Measurements from ENCODE around the gene NSMCE1. TPM values are rescaled to one million over a fixed set of nuclear protein-coding genes. Genes with fewer than 3 reads are reported as not detected.

Gene NSMCE1
- total and polyA plus RNA-seq, 2 donors (not counting 1 experiment from before 2014, with no cell fraction given), result 48.8 to 142 TPM

DNA sequence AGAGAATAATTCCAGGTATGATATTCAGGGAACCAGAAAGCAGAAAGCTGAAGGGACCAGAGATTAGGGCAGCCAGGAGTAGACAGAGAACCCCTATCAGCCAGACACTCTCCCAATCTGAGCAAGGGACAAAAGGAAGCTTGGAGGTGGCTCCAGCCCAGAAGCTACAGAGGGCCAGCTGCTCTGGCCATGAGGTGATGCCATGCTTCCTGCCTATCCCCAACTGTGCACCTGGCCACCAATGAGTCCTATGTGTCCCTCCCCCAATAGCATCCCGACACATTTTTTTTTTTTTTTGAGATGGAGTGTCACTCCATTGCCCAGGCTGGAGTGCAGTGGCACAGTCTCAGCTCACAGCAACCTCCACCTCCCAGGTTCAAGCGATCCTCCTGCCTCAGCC is 30.0 kb downstream of the NSMCE1 start:
- H3K9me3 ChIP-seq (ENCODE audit: control insufficient read depth, insufficient read depth, low read depth, low read length), result no peaks in the 10 kb centered on the region
- H4K20me1 ChIP-seq (ENCODE audit: control insufficient read depth, extremely low read depth, insufficient read depth, low read length), result no peaks in the 10 kb centered on the region
- H3K36me3 ChIP-seq (ENCODE audit: control insufficient read depth, insufficient read depth, low read length), result no peaks in the 10 kb centered on the region
- H3K9ac ChIP-seq (ENCODE audit: insufficient read depth, low read length), result no peak overlapping the region
- no peak overlapping the region for H3K4me3 ChIP-seq (replicated peaks in 1 of 4; ENCODE audit: control extremely low read depth in 1 of 4, insufficient read depth in 1 of 4, low read depth in 3 of 4, low read length in 4 of 4)
- no peak overlapping the region for H3K27ac ChIP-seq (ENCODE audit: insufficient read depth, low read length)
- H2AFZ ChIP-seq (ENCODE audit: low read length), result no peak overlapping the region
- peaks cover 39% of the 10 kb centered on the region for H3K4me1 ChIP-seq (ENCODE audit: control insufficient read depth, extremely low read depth, insufficient read depth, low read length)
- H3K79me2 ChIP-seq (ENCODE audit: control insufficient read depth, insufficient read depth, low read length), result peaks cover 2% of the 10 kb centered on the region
- no peak overlapping the region for H3K4me2 ChIP-seq (ENCODE audit: extremely low read depth, insufficient read depth, low read length)
- H3K27me3 ChIP-seq (ENCODE audit: control insufficient read depth, insufficient read depth, low read length), result no peaks in the 10 kb centered on the region
- no peak for DNase-seq (ENCODE audit: low read depth in 2 of 2)
- TF ChIP-seq, protein P1, sequence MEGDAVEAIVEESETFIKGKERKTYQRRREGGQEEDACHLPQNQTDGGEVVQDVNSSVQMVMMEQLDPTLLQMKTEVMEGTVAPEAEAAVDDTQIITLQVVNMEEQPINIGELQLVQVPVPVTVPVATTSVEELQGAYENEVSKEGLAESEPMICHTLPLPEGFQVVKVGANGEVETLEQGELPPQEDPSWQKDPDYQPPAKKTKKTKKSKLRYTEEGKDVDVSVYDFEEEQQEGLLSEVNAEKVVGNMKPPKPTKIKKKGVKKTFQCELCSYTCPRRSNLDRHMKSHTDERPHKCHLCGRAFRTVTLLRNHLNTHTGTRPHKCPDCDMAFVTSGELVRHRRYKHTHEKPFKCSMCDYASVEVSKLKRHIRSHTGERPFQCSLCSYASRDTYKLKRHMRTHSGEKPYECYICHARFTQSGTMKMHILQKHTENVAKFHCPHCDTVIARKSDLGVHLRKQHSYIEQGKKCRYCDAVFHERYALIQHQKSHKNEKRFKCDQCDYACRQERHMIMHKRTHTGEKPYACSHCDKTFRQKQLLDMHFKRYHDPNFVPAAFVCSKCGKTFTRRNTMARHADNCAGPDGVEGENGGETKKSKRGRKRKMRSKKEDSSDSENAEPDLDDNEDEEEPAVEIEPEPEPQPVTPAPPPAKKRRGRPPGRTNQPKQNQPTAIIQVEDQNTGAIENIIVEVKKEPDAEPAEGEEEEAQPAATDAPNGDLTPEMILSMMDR (conservative IDR thresholded peaks at IDR 0.05 in 1 of 2, IDR thresholded peaks at IDR 0.05 in 1 of 2; ENCODE audit: low read depth in 1 of 2, low read length in 2 of 2), result no peak
- no peak for TF ChIP-seq EZH2 (IDR thresholded peaks at IDR 0.05; ENCODE audit: low read length, missing control alignments)

DNA sequence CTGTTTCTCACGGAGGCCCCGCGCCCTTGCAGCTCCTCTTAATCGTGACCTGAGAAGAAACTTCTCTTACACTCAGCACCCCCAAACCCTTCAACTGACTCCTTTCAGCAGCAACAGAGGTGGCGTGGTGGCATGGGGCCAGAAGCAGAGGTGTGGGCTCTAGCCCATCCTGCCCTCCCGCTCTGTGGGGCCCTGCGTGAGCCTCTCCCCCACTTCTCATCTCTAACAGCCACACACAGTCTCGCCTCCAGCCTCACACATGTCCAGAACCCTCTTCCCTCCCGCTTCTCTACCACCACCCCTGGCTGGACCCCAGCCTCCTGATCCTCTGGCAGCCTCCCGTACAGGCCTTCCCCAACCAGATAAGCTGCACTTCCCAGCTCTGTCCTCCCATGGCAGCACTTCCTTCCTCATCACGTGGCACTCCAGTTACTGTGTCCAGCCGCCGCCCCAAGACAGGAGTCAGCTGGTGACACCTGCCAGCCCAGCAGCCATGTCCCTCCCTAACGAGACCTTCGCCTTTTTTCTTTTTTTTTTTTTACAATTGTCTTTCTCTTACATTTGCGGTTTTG is 30.5 kb downstream of the NSMCE1 start:
- TF ChIP-seq EZH2 (IDR thresholded peaks at IDR 0.05; ENCODE audit: low read length, missing control alignments), result no peak
- TF ChIP-seq, protein P1 (conservative IDR thresholded peaks at IDR 0.05 in 1 of 2, IDR thresholded peaks at IDR 0.05 in 1 of 2; ENCODE audit: low read depth in 1 of 2, low read length in 2 of 2), result no peak
- H3K4me1 ChIP-seq (ENCODE audit: control insufficient read depth, extremely low read depth, insufficient read depth, low read length), result peaks cover 35% of the 10 kb centered on the region
- no peaks in the 10 kb centered on the region for H3K9me3 ChIP-seq (ENCODE audit: control insufficient read depth, insufficient read depth, low read depth, low read length)
- H3K36me3 ChIP-seq (ENCODE audit: control insufficient read depth, insufficient read depth, low read length), result no peaks in the 10 kb centered on the region
- no peak overlapping the region for H3K9ac ChIP-seq (ENCODE audit: insufficient read depth, low read length)
- H3K27me3 ChIP-seq (ENCODE audit: control insufficient read depth, insufficient read depth, low read length), result no peaks in the 10 kb centered on the region
- peaks cover 2% of the 10 kb centered on the region for H3K79me2 ChIP-seq (ENCODE audit: control insufficient read depth, insufficient read depth, low read length)
- H4K20me1 ChIP-seq (ENCODE audit: control insufficient read depth, extremely low read depth, insufficient read depth, low read length), result no peaks in the 10 kb centered on the region
- no peak for DNase-seq (ENCODE audit: low read depth in 2 of 2)
- H3K27ac ChIP-seq (ENCODE audit: insufficient read depth, low read length), result peak overlapping the region; percentile 66
- H3K4me3 ChIP-seq (replicated peaks in 1 of 4; ENCODE audit: control extremely low read depth in 1 of 4, insufficient read depth in 1 of 4, low read depth in 3 of 4, low read length in 4 of 4), result no peak overlapping the region
- no peak overlapping the region for H2AFZ ChIP-seq (ENCODE audit: low read length)
- H3K4me2 ChIP-seq (ENCODE audit: extremely low read depth, insufficient read depth, low read length), result no peak overlapping the region

DNA sequence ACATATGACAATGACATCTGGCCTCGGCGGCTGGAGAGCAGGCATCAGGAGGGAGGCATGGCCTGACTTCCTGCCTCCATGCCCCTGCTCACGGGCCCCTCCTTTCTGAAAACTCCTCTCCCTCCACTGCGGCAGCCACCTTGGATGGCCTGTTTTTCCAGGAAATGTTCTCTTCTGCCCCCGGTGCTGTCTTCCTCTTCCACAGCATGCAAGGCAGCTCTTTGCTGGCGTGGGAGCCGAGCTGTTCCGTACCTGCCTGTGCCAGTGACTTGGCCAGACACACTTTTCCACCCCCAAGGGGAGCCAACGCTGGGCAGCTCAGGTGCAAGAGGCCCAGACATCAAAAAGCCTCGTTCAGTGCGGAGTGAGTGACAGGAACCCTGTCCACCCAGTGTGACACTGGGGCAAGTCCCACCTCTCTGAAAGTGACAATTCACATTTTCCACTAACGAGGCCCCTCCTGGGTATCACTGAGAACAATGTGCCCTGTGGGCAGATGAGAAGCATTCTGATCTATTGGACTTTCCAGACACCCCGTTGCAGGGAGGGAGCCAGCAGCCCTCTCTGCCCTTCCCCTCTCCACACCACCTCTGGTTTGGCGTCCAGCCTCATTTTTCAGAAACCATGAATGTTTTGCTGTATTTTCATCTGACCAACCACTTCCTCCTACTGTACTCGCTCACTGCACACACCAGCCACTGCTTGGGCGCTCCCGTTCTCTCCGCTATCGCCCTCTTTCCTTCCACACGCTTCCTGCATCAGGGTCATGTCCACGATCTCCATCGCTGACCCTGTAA is 31.2 kb downstream of the NSMCE1 start:
- Histone ChIP-seq H3K27me3 (ENCODE audit: control insufficient read depth, insufficient read depth, low read length) (no peaks in the 10 kb centered on the region), H3K9me3 (ENCODE audit: control insufficient read depth, insufficient read depth, low read depth, low read length) (no peaks in the 10 kb centered on the region), H3K4me3 (replicated peaks in 1 of 4; ENCODE audit: control extremely low read depth in 1 of 4, insufficient read depth in 1 of 4, low read depth in 3 of 4, low read length in 4 of 4) (no peak overlapping the region), H4K20me1 (ENCODE audit: control insufficient read depth, extremely low read depth, insufficient read depth, low read length) (no peaks in the 10 kb centered on the region), H3K36me3 (ENCODE audit: control insufficient read depth, insufficient read depth, low read length) (peaks cover 5% of the 10 kb centered on the region), H3K9ac (ENCODE audit: insufficient read depth, low read length) (no peak overlapping the region), H3K79me2 (ENCODE audit: control insufficient read depth, insufficient read depth, low read length) (peaks cover 2% of the 10 kb centered on the region), H3K4me1 (ENCODE audit: control insufficient read depth, extremely low read depth, insufficient read depth, low read length) (peaks cover 32% of the 10 kb centered on the region), H2AFZ (ENCODE audit: low read length) (peak overlapping the region; percentile 26), H3K27ac (ENCODE audit: insufficient read depth, low read length) (peak overlapping the region; percentile 66), H3K4me2 (ENCODE audit: extremely low read depth, insufficient read depth, low read length) (no peak overlapping the region)
- TF ChIP-seq EZH2 (IDR thresholded peaks at IDR 0.05; ENCODE audit: low read length, missing control alignments), result no peak
- TF ChIP-seq, protein P1 (conservative IDR thresholded peaks at IDR 0.05 in 1 of 2, IDR thresholded peaks at IDR 0.05 in 1 of 2; ENCODE audit: low read depth in 1 of 2, low read length in 2 of 2), result no peak
- peak; percentile 14 to 71 for DNase-seq (ENCODE audit: low read depth in 2 of 2)

All from fibroblast of lung (primary cell).